Fibroblast of skin of abdomen (primary cell): ENCODE measurements around the gene COL10A1.
"Not testable (repeated sequence)": the region's sequence is repeated elsewhere in the genome, so short reads cannot be mapped to it uniquely, and the experiment has no call there.

Experiments
- DNase-seq: peaks from one replicate; pipeline ENCODE4 v3.0.0-alpha.2; 2013

Gene COL10A1

DNA sequence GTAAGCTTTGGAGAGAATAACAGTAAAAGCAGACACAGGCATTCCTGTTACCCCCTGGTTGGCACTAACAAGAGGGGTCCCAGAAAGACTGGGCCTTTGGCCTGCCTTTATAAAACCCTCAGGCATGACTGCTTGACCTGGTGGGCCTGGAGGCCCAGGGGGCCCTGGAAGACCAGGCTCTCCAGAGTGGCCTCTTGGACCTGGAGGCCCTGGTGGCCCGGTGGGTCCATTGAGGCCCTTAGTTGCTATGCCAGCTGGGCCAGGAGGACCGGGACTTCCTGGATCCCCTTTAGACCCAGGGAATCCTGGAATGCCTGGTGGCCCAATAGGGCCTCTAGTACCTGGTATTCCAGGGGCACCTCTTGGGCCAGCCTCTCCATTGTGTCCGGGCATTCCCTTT, 5.5 kb downstream of the COL10A1 start:
- no peak for DNase-seq

DNA sequence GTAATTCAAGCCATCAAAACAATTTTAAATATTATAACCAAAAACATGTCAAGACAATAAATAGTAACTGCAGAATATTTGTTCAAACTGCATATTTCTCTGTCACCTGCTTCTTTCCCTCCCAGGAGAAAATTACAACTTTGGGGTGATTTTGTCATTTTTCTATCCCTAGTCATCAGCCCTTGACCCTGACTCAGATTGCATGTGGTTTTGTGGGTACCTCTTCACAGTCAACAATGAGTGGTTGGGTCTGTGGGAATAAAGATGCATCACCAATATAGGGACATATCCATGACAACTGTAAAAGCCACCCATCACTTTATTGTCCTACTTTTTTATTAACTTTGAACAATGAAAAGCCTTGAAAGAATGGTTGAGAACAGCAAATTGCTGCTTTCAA, 7.3 kb downstream of the COL10A1 start:
- DNase-seq, result peak; percentile 67

DNA sequence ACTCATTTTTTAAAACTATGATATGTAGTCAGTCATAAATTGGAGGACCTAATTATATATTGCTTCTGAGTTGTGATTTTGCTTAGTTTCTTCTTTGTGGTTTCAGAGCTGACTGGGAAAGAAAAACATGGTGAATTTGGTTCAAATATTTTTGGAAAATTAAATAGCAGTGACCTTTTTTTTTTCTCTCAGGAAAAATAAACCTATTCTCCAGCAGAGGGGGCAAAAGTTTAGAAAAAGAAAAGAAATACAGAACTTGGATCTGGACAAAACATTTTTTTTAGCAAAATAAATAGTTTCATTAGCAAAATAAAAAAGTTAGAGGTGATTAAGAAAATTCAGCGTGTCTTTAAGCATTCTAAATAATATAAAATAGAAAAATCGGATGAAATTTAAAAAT, 10.2 kb downstream of the COL10A1 start:
- peak; percentile 26 for DNase-seq

DNA sequence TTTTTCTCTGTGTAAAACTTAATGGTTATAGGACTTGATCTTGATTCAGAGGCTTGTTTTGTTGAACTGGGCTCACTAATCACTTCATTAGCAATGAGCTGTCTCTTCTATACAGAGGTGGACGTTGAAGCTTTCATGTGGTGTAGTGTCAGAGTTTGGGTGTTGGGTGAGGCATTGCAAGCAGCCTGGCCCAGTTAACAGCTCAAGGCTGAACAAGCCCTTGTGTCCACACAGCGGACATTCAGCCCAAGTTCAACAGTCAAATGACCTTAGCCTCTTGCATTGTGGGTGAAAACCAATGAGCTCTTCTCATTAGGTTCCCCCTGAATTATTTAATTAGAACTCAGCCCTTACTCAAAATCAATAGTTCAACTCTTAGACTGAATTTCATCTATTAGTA, 12.5 kb downstream of the COL10A1 start:
- DNase-seq, result no peak

DNA sequence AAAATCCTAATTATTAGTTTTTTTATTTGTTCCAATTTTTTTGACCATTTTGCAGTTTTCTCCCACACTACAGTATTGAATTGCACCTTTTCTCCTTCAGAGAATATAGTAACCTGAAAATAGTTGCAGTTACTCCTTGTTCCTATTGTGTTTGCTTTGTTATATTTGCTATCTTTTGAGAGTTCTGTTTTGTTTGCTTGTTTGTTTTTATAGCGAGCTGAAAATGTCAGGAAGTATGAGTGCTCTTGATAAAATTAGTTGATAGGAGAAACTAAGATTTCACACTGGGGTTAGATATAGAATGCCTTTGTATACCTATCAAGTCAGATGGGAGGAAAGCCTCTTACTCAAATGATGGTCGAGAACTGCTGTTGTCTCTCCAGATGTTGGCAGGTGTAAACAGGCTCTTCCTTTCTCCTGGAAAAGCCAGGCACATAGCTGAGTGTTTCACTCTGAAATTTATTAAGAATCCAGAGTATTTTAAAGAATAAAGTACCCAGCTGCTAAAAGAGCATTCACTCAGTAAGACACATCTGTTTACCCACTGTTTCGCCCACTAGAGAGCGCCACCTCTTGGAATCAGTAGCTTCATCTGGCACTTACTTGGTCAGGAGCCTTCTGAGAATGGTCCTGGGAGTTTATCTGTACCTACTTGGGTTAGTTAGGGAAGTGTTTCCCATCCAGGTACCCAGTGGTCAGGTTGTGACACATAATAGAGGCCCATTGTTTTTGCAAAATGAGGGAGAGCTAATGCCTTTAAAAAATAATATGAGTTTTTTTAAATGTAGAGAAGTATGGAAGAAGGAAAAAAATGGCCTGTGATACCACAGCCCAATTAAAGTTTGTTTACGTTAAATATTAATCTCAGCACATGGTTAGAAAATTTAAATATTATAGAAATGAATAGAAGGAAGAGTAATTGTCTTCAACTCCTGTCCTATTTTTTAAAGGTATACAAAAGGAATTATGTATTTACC, 14.1 kb downstream of the COL10A1 start:
- DNase-seq, result peak; percentile 25

DNA sequence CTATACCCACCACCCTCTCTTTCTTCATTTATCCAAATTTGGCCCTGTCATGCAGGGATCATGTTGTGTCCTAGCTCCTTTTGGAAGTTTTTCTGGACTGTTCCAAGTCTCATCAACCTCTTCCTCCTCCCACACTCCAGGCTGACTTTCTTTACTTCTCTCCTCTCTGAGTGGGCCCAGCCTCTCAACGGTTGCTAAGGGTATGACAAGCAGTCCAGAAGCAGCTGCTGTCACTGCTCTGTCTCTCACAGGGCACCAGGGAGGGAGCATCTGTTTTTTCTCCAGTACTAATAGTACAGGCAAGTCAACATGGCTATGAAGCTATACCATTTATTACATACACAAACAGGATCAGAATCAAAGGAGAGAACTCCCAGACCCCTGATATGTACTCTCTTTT, 17.1 kb downstream of the COL10A1 start:
- DNase-seq, result no peak

DNA sequence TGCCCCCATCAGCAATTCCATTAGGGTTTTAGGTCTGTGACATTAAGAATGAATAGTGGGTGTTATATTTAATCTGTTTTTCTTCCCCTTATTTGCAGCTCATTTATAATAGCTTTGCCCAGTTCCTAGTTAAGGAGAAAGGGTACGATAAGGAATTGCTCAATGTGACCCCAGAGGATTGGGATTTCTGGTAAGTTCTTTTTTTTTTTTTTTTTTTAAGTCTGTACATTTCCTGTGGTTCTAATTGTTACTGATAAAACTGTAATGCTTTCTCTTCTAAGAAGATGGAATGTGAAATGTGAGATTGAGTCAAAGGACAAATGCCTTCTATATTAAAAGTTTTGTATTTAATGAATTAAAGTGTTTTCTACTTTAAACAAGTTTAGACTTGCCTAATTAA, 19.8 kb downstream of the COL10A1 start:
- DNase-seq, result peak; percentile 15

DNA sequence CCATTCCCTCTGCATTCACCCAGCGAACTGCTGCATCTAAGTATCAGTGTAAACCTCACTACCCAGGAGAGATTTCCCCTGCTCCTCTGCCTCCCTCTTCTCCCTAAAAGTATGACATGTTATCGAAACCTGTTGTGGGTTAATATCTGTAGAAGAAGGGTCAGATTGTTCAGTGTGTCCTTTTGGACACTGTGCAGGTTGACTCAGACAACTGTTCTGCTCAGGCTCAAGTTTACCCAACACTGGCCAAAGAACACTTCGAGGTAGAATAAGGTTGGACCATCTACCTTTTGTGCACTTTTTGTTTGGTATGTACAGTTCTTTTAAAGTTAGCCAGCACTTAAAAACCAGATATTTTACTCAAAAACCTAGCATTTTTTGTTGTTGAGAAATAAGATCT, 20.7 kb downstream of the COL10A1 start:
- DNase-seq, result no peak

DNA sequence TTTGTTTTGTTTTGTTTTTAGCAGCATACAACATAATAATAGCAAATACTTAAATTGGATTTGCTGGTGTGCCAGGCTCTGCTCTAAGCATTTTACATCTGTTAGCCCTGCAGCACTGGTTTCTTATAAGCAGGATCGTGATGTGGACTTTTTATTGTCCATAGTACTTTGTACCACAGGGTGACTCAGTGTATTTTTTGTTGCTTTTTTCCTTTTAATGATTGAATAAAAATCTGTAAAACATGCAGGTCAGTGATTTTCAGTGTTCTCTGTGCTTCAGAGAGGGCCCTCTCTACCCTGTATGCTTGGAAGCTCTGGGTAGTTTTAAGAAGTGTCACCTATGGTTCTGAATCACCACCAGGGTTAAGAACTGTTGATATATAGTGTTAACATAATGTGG, 21.3 kb downstream of the COL10A1 start:
- DNase-seq, result no peak

DNA sequence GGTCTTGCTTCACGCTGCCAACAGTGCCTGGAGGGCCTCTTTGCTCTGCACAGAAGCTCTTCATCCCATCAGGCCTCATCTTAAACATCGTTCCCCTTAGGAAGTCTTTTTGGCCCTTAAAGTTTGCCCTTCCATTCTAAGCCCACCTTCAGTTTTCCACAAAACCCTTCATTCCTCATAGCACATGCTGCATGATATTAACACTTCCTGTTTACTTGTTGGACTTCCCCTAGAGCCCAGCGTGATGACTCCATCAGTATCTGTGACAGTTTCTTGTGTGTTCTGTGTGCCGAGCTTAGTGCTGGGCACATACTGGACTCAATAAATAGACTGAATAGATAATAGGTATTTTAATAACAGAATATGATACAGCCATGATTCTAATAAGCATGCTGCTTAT, 23.1 kb downstream of the COL10A1 start:
- no peak for DNase-seq

DNA sequence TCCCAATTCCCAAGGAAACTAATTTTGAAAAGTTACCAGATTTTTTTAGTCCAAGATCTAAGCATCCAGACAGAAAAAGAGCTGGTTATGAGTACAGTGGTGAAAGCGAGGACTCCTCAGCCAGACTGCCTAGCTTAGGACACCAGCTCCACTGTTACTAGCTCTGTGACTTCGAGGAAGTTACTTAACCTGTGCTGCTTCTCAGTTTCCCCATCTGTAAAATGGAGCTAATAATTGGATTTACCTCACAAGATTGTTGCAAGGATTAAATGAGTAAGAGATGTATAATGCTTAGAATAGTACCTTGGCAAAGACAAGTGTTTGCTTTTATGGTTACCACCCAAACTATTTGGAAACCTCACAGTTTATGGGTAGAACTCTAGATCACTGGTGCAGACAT, 24.1 kb downstream of the COL10A1 start:
- DNase-seq, result no peak

DNA sequence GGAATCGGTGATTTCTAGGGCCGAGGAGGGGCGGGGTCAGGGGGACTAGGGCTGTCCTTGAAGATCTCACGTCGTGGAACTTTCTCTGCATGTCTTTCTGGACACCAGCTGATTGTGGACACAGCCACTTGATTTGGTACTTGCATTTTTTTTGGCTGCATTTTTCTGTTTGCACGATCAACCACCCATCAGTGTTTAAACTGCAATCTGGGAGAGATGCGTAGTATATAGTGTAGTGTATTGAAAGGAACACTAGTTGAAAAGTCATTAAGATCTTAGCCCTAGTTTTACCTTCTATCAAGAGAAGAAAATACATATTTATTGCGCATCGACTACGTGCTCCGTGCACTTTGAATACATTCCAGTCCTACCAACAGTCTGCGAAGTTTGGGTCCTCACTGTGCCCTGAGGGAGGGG, 24.6 kb downstream of the COL10A1 start:
- no peak for DNase-seq

DNA sequence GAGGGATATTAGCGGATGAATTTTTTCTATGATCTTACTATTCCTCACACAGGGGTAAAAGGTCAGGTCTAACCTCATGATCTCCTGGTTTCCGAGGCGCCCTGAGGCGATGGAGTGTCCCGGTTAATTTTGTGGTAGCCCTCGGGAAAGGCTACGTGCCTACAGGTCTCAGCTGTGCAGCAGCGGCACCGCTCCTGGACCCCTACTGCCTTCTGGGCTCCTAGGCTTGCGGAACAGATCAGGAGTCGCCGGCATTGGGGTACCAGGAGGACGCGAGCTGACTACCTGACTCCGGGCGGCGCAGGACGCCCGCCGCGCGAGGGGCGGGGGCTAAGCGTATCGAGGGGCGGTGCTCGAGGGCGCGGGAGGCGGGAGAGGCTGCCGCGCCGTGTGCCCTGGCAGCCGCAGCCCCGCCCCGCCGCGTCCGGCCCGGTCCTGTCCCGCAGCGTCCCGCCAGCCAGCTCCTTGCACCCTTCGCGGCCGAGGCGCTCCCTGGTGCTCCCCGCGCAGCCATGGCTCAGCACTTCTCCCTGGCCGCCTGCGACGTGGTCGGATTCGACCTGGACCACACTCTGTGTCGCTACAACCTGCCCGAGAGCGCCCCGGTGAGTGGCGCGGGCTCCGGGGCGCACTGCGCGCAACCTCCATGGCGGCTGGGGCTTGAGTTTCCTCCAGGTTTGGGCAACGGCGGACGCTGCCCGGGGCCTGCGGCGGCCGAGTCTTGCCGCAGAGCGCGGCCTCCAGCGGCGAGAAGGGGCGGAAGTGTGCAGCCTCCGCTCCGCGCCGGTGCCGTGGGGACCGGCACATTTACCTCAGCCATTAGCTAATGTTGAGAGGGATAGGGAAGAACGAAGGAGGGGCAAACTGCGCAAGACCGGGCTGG, 25.3 kb downstream of the COL10A1 start, which contains the start of gene NT5DC1:
Gene NT5DC1 (plus strand): TSS at position 435 of the 883 bp plus-strand sequence. CDS start 78 bp downstream, at position 513.
- DNase-seq, result peak; percentile 66

DNA sequence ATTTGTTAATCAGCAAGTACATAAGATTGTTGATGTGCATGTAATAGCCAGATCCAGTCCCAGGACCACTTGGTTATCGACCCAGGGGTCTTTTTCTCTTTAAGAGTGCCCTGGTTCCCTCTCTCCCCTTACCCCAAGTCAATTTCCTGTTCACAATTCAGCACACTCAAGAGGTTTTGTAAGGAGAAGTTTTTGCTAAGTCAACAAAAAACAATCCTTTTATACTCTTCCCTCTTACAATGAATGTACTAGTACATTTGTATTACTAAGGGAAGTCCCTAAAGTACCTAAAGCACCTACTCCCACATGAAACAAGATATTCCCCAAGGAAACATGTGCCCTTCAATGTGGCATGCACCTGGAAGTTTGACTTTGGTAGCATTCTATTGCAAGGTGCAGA, 26.9 kb downstream of the COL10A1 start:
- DNase-seq, result no peak

DNA sequence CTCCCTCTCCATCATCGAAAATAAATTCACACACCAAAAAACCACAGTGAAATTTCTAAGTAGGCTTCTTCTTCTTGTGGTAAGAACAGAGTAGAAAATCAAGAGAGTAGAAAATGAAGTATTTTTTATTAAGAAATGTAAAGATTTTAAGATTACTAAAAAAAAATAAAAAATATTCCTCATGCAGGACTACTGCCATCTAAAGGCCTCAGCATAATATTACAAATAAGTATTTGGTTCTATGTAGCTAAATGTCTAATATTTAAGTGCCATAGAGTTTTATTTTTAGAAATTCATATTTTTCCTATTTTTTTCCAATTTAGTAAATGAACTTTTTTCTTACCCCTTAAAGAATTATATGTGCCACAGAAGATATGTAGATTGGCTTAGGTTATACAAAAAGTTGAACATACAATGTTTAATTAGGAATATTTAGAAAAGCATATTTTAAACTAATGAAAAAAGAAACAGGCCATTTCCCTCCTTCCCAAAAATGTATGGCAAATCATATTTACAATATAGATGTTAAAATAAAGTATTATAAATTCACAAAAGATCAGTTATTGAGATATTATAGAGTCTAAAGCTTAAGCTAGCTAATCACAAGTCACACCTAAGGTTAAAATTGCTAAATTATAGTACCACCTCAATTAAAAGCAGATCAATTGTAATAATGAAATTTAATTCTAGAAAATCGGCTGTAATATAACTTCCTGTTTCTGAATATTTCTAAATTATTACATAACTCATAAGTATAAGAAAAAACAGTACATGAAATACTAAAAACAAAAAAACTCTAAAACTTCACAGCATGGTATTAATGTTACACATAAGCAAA, 28.7 kb downstream of the COL10A1 start:
- DNase-seq, result no peak

DNA sequence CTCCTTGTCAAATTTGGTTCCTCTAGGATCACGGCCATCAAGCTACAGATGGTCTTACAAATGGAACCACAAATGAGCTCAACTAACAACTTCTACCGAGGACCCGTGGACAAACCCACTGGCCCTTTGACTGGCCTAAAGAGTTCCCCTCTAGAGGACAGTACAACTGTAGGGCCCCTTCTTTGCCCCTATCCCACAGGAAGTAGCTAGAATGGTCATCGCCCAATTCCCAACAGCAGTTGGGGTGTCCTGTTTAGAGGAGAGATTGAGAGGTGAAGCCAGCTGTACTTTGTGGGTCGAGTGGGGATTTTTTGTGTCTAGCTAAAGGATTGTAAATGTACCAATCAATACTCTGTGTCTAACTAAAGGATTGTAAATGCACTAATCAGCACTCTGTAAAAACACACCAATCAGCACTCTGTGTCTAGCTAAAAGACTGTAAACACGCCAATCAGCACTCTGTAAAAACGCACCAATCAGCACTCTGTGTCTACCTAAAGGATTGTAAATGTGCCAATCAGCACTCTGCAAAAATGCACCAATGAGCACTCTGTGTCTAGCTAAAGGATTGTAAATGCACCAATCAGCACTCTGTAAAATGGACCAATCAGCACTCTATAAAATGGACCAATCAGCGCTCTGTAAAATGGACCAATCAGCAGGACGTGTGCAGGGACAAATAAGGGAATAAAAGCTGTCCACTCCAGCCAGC, 29.7 kb downstream of the COL10A1 start:
- not testable (repeated sequence) for DNase-seq

DNA sequence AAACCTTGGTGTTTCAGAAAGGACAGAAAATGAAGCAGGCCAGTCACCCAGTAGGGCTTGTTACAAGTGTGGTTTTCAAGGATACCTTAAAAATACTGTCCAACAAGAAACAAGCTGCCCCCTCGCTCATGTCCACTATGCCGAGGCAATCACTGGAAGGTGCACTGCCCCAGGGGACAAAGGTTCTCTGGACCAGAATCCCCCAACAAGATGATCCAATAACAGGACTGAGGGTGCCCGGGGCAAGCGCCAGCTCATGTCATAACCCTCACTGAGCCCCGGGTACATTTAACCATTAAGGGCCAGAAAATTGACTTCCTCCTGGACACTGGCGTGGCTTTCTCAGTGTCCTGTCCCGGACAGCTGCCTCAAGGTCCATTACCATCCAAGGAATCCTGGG, 31.9 kb downstream of the COL10A1 start:
- no peak for DNase-seq

DNA sequence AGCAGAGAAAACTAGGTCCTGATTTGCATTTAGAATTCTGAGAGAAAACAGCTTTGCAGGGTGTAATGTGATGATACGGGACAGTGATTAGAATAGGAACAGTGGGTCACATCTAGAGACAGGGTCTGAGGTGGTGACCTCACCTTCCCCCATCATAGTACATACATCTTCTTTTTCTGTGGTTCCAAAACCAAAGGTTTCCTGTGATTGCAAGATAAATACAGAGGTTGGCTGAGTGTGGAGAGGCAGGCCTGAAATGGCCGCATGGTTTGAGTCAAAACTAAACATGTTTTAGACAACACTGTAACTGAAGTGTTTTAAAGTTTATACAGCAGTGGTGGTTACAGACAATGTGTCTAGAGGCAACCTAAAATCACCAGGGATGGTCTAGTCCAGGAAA, 35.7 kb downstream of the COL10A1 start:
- no peak for DNase-seq

DNA sequence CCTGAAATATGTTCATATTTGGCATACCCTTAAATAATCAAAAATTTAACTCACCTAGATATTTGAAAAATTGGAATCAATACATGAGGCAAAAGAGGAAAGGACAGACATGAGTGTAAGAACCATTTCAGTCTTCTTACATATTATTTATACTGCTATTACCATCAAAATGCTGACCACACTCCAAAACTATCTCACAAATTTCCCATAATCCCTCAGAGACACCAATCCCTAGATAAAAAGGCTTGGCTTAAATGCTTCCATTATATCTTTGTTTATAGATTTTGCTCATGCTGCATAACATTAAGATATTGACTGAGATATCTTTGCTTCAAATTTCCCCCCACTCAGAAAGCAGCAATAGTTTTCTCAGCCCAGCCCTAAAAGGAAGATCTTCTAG, 37.0 kb downstream of the COL10A1 start:
- DNase-seq, result no peak

DNA sequence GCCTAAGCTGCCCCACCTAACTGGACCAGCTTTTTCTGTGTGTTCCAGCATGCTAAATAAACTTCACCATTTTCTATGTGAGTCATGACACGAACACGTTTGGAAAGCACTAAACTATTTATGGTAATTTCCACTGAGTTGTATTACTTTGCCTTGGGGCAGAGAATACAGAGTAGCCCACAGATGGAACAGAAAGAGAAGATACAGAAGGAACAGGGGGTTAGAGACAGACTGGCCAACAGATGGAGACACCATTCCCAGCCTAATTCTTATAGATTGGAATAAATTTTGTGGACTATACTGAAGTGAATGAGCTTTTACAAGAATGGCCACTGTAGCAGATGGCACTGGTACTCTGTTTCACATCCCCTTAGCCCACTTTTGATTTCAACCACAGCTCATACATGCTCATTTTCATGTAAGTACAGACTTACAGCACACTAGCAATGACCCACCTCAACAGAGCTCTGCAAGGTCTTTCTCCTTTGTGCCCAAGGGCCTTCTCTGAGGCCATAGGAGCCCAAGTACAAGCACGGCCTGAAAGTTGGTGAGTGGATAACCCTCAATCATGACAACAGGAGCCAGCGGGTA, 38.4 kb downstream of the COL10A1 start:
- peak; percentile 53 for DNase-seq

DNA sequence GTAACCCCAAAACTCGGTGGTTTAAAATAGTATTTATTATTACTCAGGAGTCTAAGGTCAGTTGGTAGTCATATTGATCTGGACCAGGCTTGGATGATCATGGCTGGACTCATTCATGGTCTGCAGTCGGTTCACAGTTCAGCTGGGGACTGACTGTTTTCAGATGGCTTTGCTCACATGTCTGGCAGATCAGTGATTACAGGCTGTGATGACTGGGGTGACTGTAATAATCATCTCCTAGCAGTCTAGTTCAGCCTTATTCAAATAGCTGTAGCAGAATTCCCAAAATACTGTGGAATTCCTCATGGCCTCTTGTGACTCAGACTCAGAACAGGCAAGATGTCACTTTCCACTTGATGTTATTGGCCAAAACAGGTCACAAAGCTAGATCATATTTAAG, 41.6 kb downstream of the COL10A1 start:
- no peak for DNase-seq
